22Rv1 (cell line): Measurements from ENCODE around the gene PRR29.

Source experiments
- CTCF ChIP-seq: fragments of 450-650 bp; IDR thresholded peaks from 2 replicates; pipeline ENCODE4 v1.5.1; 2017; ENCODE audit warnings: mild to moderate bottlenecking
- ZFX ChIP-seq: fragments of 450-650 bp; IDR thresholded peaks from 2 replicates; pipeline ENCODE4 v1.6.1; 2017; ENCODE audit warnings: antibody characterized with exemption, borderline replicate concordance

GRCh38 chr17:64005734-64006167 lies 7.6 kb downstream of the PRR29 start:
- TF ChIP-seq CTCF (no peak), ZFX (no peak)
